IMR-90 (cell line): ENCODE results near the gene SRPRB. TPM values are rescaled to one million over a fixed set of nuclear protein-coding genes. Genes with fewer than 3 reads are reported as not detected.

Source experiments
- ATAC-seq: fragments of 200-7000 bp; cut with Tn5 transposase; 2 replicates; pipeline ENCODE4 v1.9.1; 2020; ENCODE audit warnings: low read depth, mild to moderate bottlenecking, moderate library complexity
- BruUV-seq: library from RNA; stranded (reverse); fragments of 400-500 nt; replicated peaks from 2 replicates; lab custom pipeline; 2021; lab: Mats Ljungman, UMichigan
- CTCF ChIA-PET: fragments of 300-600 bp; formaldehyde crosslinking; extraction: SDS; loops from one replicate; lab custom pipeline; 2021; ENCODE audit warnings: antibody characterized with exemption; lab: Yijun Ruan, JAX
- POLR2A ChIA-PET: fragments of 300-600 bp; sonication (Branson Sonifier 250); formaldehyde crosslinking; loops from one replicate; lab custom pipeline; 2022; ENCODE audit warnings: antibody characterized with exemption; ENCODE audit not compliant: unreplicated experiment; lab: Charles Lee
- DNase-seq: peaks from one replicate; pipeline ENCODE4 v3.0.0; 2013
- H2AFZ ChIP-seq: replicated peaks from 2 replicates; pipeline ENCODE3; 2013; ENCODE audit warnings: low read length, mild to moderate bottlenecking; ENCODE audit not compliant: poor library complexity
- H2AK5ac ChIP-seq: 2 replicates; pipeline ENCODE4 v1.6.1; 2013; ENCODE audit warnings: low read depth, low read length, inconsistent platforms
- H2AK9ac ChIP-seq: replicated peaks from 2 replicates; pipeline ENCODE3; 2013; ENCODE audit warnings: mild to moderate bottlenecking, low read depth, low read length, moderate library complexity; ENCODE audit not compliant: poor library complexity
- H2BK120ac ChIP-seq: 2 replicates; pipeline ENCODE4 v1.6.1; 2013; ENCODE audit warnings: low read depth, low read length, inconsistent platforms
- H2BK15ac ChIP-seq: 3 replicates; pipeline ENCODE4 v1.6.1; 2013; ENCODE audit warnings: low read depth, low read length, inconsistent platforms
- H2BK20ac ChIP-seq: 2 replicates; pipeline ENCODE4 v1.6.1; 2013; ENCODE audit warnings: low read depth, mild to moderate bottlenecking, inconsistent platforms, low read length, moderate library complexity
- H2BK5ac ChIP-seq: 2 replicates; pipeline ENCODE4 v1.6.1; 2013; ENCODE audit warnings: mild to moderate bottlenecking, low read depth, low read length, inconsistent platforms; ENCODE audit not compliant: poor library complexity, severe bottlenecking
- H3K14ac ChIP-seq: replicated peaks from 2 replicates; pipeline ENCODE4 v1.6.1; 2013; ENCODE audit warnings: low read depth, low read length, inconsistent platforms
- H3K18ac ChIP-seq: 2 replicates; pipeline ENCODE4 v1.6.1; 2013; ENCODE audit warnings: low read depth, low read length, control low read depth
- H3K23ac ChIP-seq: 2 replicates; pipeline ENCODE4 v1.6.1; 2013; ENCODE audit warnings: low read depth, low read length, inconsistent platforms
- H3K27ac ChIP-seq: 2 replicates; pipeline ENCODE4 v1.5.1; 2013; ENCODE audit warnings: mild to moderate bottlenecking, control low read depth, low read length; ENCODE audit not compliant: insufficient read depth
- H3K27me3 ChIP-seq: 2 replicates; pipeline ENCODE4 v1.6.1; 2013; ENCODE audit warnings: low read length; ENCODE audit not compliant: control insufficient read depth, insufficient read depth
- H3K36me3 ChIP-seq: 2 replicates; pipeline ENCODE4 v1.6.1; 2013; ENCODE audit warnings: low read length, mixed read lengths; ENCODE audit not compliant: control insufficient read depth, insufficient read depth
- H3K4ac ChIP-seq: 2 replicates; pipeline ENCODE4 v1.6.1; 2013; ENCODE audit warnings: low read depth, low read length, inconsistent platforms
- H3K4me1 ChIP-seq: 2 replicates; pipeline ENCODE4 v1.6.1; 2013; ENCODE audit warnings: low read length, mixed read lengths; ENCODE audit not compliant: control insufficient read depth, insufficient read depth
- H3K4me2 ChIP-seq: 2 replicates; pipeline ENCODE4 v1.6.1; 2013; ENCODE audit warnings: low read depth, mild to moderate bottlenecking, control low read depth, low read length, moderate library complexity
- H3K4me3 ChIP-seq: 2 replicates; pipeline ENCODE4 v1.5.1; 2013; ENCODE audit warnings: low read depth, mild to moderate bottlenecking, control low read depth, low read length, moderate library complexity; ENCODE audit not compliant: insufficient read depth
- H3K56ac ChIP-seq: 2 replicates; pipeline ENCODE4 v1.6.1; 2013; ENCODE audit warnings: low read length, inconsistent platforms; ENCODE audit not compliant: insufficient read depth; ENCODE audit errors: extremely low read depth
- H3K79me1 ChIP-seq, 2 experiments: 2 replicates each; pipeline ENCODE4 v1.6.1; 2013; ENCODE audit warnings: low read length in 2 of 2, inconsistent platforms in 1 of 2, low read depth in 1 of 2
- H3K9ac ChIP-seq: 2 replicates; pipeline ENCODE4 v1.6.1; 2013; ENCODE audit warnings: low read depth, low read length, control low read depth
- H3K9me1 ChIP-seq: 2 replicates; pipeline ENCODE4 v1.6.1; 2013; ENCODE audit warnings: low read length, inconsistent platforms; ENCODE audit not compliant: insufficient read depth
- H3K9me3 ChIP-seq: 2 replicates; pipeline ENCODE4 v1.6.1; 2013; ENCODE audit warnings: low read length; ENCODE audit not compliant: control insufficient read depth, insufficient read depth
- H4K20me1 ChIP-seq: 2 replicates; pipeline ENCODE4 v1.6.1; 2013; ENCODE audit warnings: low read length, inconsistent platforms; ENCODE audit not compliant: insufficient read depth
- H4K5ac ChIP-seq: 2 replicates; pipeline ENCODE4 v1.6.1; 2013; ENCODE audit warnings: mild to moderate bottlenecking, low read depth, low read length, control low read depth
- H4K8ac ChIP-seq, 2 experiments: 2 replicates each; pipeline ENCODE4 v1.6.1; 2013; ENCODE audit warnings: low read depth in 2 of 2, low read length in 2 of 2, control low read depth in 1 of 2, inconsistent platforms in 1 of 2
- H4K91ac ChIP-seq: 2 replicates; pipeline ENCODE4 v1.6.1; 2013; ENCODE audit warnings: low read depth, low read length, inconsistent platforms; ENCODE audit not compliant: insufficient read depth
- FOS ChIP-seq: fragments of 150-350 bp; IDR thresholded peaks from 2 replicates; pipeline ENCODE4 v1.6.1; 2016; ENCODE audit warnings: low read depth, low read length
- MAFK ChIP-seq: IDR thresholded peaks from 2 replicates; pipeline ENCODE4 v1.6.1; 2012; ENCODE audit warnings: low read depth, low read length, improper control_type of control experiment
- SMC3 ChIP-seq: fragments of 150-350 bp; IDR thresholded peaks from 2 replicates; pipeline ENCODE4 v1.6.1; 2016; ENCODE audit warnings: low read depth, mild to moderate bottlenecking, antibody characterized with exemption, low read length, moderate library complexity
- WGBS, 2 experiments: methylation state at CpG; one replicate each; pipeline versions ENCODE4 v1.1.5 to v1.1.7; 2013; ENCODE audit warnings: missing lambda C conversion rate in 2 of 2; ENCODE audit not compliant: insufficient read length in 1 of 2; ENCODE audit errors: extremely low coverage in 2 of 2; 5-methylcytosine and 5-hydroxymethylcytosine counted together
- dilution Hi-C: fragments of 300-500 bp; cut with HindIII; formaldehyde crosslinking; loops from one replicate; pipeline ENCODE4 v1.14.3; 2018; ENCODE audit warnings: low sequenced_read_pairs; ENCODE audit not compliant: unreplicated experiment
- in situ Hi-C: fragments of 300-500 bp; cut with MboI; formaldehyde crosslinking; loops from 3 replicates; pipeline ENCODE4 v1.14.3; 2019; ENCODE audit warnings: low sequenced_read_pairs, inconsistent platforms, mixed read lengths
- intact Hi-C: fragments of 100-400 bp; cut with micrococcal nuclease; formaldehyde crosslinking; loops from 2 replicates; pipeline ENCODE4 v1.10.0; 2022
- polyA plus RNA-seq, 3 experiments: library from polyadenylated mRNA; depleted of rRNA; stranded (reverse); fragments of >200 nt; gene quantifications; 2 replicates each; pipeline ENCODE4 v1.2.3, GENCODE V29; 2012; ENCODE audit warnings: low replicate concordance in 1 of 3
- total RNA-seq: library from RNA; depleted of rRNA; stranded (reverse); fragments of >200 nt; gene quantifications from 2 replicates; pipeline ENCODE4 v1.2.3, GENCODE V29; 2012

Gene SRPRB
- total and polyA plus RNA-seq, 2 of the 4 experiments (the other 2 are of a cell fraction): 28.8 to 131 TPM

- H3K4me3 ChIP-seq: no peak overlapping the region
- POLR2A ChIA-PET: interaction anchor here (0.6 kb wide), 1 partner anchor 79 kb away, joined by 3 read pairs; no protein-coding TSS in a partner anchor
These were observed 22.1 kb downstream of the SRPRB start for GRCh38 chr3:133827684-133828083.

More at GRCh38 chr3:133827684-133828083, 22.1 kb downstream of the SRPRB start:
- Histone ChIP-seq H2BK120ac (no peak overlapping the region), H3K9me1 (peaks cover 15% of the 10 kb centered on the region), H4K91ac (no peak overlapping the region), H2BK5ac (no peak overlapping the region), H3K18ac (no peak overlapping the region), H2BK20ac (no peak overlapping the region), H3K4me2 (no peak overlapping the region), H3K9me3 (no peaks in the 10 kb centered on the region), H3K9ac (no peak overlapping the region), H3K27ac (no peak overlapping the region), H2BK15ac (no peak overlapping the region), H3K23ac (no peak overlapping the region), H4K8ac (no peak overlapping the region), H3K4ac (no peak overlapping the region), H3K79me1 (no peaks in the 10 kb centered on the region; a peak in 1 of 4 replicates), H2AK5ac (no peak overlapping the region), H3K4me1 (no peaks in the 10 kb centered on the region), H4K20me1 (no peaks in the 10 kb centered on the region), H2AK9ac (no peak overlapping the region), H3K14ac (no peak overlapping the region), H4K5ac (no peak overlapping the region), H3K56ac (no peak overlapping the region), H3K36me3 (peaks cover 14% of the 10 kb centered on the region), H3K27me3 (peaks cover 8% of the 10 kb centered on the region), H2AFZ (no peak overlapping the region)
- TF ChIP-seq FOS (no peak), MAFK (no peak), SMC3 (no peak)
- no TSS peak for BruUV-seq
- ATAC-seq (no peak), DNase-seq (no peak)
- dilution Hi-C loops: no loop called here
- WGBS, 2 experiments: no CpG with 5 or more reads among the region's 4 CpGs
- CTCF ChIA-PET: no interaction called here
- in situ Hi-C loops: loop anchor here (10.0 kb wide), 1 partner anchor 377 kb away; no protein-coding TSS in a partner anchor
- intact Hi-C loops: no loop called here
